GM21786 (cell line): ENCODE results near the gene RBBP4.

Experiments used
- ATAC-seq: cut with Tn5 transposase; IDR thresholded peaks from one replicate; pipeline ENCODE4 v1.9.1; 2021; ENCODE audit not compliant: unreplicated experiment

RBBP4 gene

DNA sequence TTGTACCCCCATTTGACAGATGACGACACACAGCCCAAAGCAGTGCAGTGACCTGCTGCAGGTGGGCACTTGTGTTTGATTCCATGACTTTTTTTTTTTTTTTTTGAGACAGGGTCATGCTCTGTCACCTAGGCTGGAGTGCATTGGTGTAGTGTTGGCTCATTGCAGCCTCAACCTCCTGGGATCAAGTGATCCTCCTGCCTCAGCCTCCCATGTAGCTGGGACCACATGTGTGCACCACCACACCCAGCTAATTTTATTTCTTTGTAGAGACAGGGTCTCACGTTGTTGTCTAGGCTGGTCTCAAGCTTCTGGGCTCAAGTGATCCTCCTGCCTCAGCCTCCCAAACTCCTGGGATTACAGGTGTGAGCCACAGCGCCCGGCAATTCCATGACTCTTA lies 66.5 kb downstream of the RBBP4 start:
- no peak for ATAC-seq

DNA sequence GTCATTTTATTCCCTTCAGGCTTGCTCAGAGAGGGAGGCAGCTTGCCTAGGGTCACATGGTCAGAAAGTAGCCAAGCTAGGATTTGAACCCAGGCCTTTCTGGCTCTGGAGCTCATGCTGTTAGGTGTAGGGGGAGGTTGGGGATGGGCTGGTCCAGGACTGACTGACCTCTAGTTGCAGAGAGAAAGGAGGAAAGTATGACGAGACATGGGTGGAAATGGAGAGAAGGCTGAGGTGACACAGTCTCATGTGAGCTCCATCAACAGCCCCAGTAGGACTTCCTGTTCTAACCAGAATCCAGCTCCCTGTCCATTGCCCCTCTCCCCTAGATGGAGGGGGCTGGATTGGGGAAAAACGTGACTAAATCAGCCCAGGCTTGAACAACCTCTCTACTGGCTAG lies 67.0 kb downstream of the RBBP4 start:
- no peak for ATAC-seq

DNA sequence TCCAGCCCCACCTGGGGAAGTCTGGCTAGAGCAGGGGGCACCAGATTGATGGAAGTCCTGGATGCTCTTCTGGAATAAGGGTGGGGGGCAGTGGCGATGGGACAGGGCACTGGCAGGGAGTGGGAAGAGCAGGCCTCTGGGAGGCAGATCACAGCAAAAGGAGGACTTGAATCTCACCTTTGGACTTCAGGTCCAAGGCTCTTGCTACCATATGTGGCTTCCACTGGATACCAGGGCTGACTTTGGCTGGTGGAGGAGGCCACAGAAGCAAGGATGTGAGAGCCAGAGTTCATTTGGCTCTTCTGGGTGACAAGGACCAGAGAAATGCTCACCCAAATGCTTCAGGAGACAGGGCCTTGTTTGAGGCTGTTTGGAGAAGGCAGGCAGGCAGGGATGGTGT lies 67.5 kb downstream of the RBBP4 start:
- ATAC-seq = no peak

DNA sequence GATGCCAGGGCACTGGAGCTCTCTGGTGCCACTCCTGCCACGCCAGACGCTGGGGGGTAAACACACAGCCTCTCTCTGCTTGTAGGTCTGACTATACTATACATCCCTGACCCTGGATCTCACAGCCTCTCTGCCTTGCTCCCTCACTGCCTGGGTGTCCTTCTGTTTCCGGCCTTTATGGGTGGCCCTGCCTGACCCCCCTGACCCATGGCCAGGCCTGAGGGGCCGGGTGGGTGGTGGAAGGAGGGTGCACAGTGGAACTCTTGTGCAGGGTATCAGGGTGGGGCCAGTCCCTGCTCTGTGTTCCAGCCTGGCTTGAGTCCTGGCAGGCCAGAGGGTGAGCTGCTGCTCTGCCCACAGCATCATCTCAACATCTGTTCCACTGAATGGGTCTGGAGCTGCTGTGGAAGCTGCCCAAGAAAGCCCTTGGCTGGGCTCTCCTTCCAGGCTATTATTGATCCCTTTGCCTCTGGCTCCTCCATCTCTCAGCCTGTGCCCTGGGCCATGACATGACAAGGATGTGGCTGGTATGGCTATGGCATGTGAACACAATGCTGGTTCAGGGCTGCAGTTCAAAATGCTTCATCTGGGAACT lies 68.8 kb downstream of the RBBP4 start:
- no peak for ATAC-seq

DNA sequence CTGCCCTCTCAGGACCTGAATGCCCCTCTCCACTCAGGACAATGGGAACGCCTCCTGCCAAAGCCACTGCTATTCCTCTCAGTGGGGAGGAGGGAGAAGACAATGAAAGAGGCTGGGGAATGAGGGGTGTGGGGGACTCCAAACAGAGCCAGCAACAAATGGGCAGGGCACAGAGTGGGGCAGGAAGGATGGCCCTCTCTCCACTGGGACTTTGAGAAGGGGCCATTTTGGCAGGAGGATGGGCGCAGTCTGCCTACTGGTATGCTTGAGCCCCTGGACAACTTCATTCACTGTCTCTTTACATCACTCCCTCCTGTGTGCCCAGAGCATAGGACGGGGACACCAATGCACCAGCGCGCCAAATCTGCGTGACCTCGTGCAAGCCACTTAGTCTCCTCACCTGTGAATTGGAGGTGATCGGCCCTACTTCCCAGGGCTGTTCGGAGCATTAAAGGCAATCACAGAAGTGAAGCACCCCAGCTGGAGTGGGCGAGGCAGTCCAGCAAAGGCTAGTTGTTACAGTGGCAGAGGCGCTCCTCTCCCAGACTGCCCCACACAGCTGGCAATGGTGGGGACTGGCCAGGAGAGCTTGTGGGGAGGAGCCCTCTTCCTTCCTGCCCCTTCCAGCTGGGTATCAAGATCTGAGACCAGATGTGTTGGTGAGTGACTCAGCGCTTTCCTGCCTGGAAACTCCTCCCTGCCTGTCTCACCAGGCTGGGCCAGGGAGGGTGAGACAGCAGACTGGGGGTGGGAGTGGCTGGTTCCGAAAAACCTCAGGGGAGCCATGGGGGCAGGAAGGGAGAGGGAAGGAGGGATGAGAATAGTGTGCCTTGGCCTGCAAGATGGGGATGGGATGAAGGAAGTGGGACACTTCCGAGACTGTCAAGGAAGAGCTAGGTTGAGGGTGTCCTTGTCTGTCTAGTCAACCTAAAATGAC lies 73.9 kb downstream of the RBBP4 start:
- no peak for ATAC-seq

DNA sequence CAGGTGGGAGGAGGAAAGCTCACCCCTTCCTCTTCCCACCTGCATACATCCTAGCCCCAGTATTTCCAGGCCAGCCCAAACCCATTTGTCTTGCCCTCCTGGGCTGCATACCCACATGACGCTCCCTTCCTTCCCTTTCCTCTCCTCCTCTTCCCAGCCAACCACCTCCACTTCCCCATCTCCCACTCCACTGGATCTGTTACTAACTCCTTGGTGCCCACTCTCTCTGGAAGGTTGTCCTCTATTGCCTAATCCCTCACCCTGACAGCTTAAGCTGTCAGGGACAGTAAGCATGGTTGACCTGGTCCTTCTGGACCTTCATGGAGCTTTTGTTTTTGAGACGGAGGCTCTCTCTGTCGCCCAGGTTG lies 74.6 kb downstream of the RBBP4 start:
- ATAC-seq = no peak

DNA sequence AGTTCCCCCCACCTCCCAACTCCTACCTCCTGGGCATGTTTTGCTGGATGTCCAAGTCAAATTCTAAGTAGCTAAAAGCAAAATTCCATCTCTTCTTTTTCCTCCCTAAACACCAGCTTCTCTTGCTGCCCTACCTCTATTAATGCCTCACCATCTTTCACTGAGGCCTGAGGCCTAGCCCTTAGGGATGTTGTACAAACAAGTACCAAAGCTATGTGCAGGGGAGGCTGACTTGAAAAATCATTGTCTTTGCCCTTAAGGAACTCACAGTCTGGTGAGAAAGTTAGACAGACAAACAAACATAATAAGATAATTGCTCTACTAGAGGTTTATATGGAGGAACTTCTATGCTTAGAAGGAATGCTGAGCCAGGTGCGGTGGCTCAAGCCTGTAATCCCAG lies 76.9 kb downstream of the RBBP4 start:
- ATAC-seq = no peak

DNA sequence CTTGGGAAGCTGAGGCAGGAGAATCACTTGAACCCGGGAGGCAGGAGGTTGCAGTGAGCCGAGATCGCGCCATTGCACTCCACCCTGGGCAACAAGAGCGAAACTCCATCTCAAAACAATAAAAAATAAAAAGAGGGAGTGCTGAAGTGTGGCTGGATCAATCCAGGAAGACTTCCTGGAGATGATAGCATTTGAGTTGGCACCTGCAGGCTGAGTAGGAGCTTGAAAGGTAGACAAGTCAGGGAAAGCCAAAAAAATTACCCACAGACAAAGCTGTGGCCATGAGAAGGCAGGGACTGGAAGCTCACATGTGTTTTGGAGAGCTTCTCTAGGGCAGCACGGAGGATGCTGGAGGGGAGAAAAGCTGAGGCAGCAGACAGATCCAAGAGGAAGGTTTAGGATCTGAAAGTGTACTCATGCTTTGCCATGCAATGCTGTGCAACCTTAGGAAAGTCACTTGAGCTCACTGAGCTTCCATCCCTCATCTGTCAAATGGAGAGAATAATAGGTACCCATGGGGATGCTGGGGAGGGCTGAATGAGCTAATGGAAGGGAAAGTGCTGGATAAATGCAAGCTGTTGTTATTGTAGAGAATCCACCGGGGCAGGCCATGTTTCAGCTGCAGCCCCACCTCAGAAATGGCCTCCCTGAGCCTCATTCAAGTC lies 77.5 kb downstream of the RBBP4 start:
- ATAC-seq = no peak

DNA sequence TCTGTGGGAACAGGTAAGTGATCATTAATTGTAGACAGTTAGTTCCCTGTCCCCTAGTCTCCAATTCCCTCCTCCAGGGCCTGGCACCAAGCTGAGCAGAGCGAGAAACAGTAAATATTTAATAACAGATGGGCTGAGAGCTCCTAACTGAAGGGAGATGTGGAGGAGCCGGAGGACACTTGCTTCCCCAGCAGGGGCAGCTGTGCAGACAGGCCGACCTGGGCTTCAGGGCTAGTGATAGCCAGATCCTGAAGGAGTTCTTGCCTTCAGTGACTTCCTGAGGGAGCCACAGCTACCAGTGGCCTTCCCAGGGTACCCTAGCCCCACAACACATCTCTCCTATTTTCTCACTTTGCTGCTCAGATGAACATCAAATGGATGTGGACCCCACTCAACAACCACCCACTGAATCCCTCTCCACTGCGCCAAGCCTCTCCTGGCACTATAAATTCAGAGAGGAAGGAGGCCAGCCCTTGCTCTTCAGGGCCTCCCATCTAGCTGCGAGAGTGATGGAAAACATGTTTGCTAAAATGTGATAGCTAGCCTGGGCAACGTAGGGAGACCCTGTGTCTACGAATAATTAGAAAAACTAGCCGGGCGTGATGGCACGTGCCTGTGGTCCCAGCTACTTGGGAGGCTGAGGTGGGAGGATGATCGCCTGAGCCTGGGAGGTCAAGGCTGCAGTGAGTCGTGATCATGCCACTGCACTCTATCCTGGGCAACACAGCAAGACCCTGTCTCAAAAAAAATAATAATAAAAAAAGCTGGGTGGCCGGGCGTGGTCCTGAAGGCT lies 78.4 kb downstream of the RBBP4 start:
- ATAC-seq = no peak

DNA sequence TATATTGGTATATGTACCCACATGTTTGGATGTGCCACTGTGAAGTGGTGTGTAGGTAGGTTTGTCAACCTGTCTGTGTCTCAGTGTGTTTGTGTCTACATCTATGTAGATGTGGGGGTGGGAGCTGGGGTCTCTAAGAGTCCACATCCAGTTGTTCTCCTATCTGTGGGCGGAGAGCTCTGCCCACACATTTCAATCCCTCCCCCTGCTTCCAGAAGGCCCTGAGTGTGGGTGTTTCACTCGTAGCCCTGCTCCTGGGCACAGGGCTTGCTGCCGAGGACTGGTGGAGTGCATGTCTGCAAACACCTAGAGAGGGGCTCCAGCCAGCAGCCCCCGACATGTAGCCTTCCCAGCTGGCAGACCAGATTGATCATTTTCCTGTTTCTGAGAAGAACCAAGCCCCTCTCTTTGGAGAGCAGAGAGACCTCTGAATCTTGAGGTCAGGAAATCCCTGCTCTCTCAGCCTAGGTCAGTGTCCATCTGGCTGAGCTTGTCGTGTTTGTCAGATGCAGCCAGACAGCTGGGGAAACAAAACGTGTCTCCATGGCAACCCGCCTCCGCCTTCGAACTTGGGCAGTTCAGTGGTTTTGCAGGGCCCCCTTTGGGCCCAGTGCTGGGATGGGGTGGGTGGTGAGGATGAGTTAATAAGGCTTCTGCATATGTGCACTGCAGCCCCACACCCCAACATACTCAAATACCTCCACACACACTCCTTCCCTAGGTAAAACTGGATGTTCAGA lies 82.7 kb downstream of the RBBP4 start:
- ATAC-seq = no peak
